Neural cell (in vitro differentiated cells): ENCODE measurements around the gene CCDC9B.

Source experiments
- EP300 ChIP-seq: fragments of 450-650 bp; conservative IDR thresholded peaks from 2 replicates; pipeline ENCODE4 v1.6.1; 2014; ENCODE audit warnings: antibody characterized with exemption, mild to moderate bottlenecking, moderate library complexity; ENCODE audit not compliant: poor library complexity, severe bottlenecking
- EZH2 ChIP-seq: fragments of 200-600, 300-800 bp; shearing (Covaris generic), sonication (generic); IDR thresholded peaks from 2 replicates; pipeline ENCODE4 v1.6.1; 2014; ENCODE audit warnings: antibody characterized with exemption, low read length, borderline replicate concordance, mild to moderate bottlenecking; ENCODE audit not compliant: insufficient read depth, poor library complexity, severe bottlenecking
- MXI1 ChIP-seq: fragments of 450-650 bp; conservative IDR thresholded peaks from 2 replicates; pipeline ENCODE4 v1.6.1; 2014; ENCODE audit warnings: antibody characterized with exemption, mild to moderate bottlenecking; ENCODE audit not compliant: poor library complexity, severe bottlenecking
- POLR2AphosphoS5 ChIP-seq: IDR thresholded peaks from 2 replicates; pipeline ENCODE4 v1.6.1; 2012
- RAD21 ChIP-seq: fragments of 450-650 bp; conservative IDR thresholded peaks from 2 replicates; pipeline ENCODE4 v1.6.1; 2014; ENCODE audit warnings: antibody characterized with exemption, mild to moderate bottlenecking, moderate library complexity
- REST ChIP-seq: IDR thresholded peaks from 2 replicates; pipeline ENCODE4 v1.6.1; 2012; ENCODE audit warnings: borderline replicate concordance
- SMC3 ChIP-seq: fragments of 450-650 bp; conservative IDR thresholded peaks from 2 replicates; pipeline ENCODE4 v1.6.1; 2014; ENCODE audit warnings: antibody characterized with exemption, mild to moderate bottlenecking, moderate library complexity; ENCODE audit not compliant: poor library complexity
- TAF1 ChIP-seq: IDR thresholded peaks from 2 replicates; pipeline ENCODE4 v1.6.1; 2012; ENCODE audit warnings: low read depth
- TF ChIP-seq, protein P1 (sequence below): fragments of 450-650 bp; IDR thresholded peaks from 2 replicates; pipeline ENCODE4 v1.5.1; 2014; ENCODE audit warnings: antibody characterized with exemption, mild to moderate bottlenecking, moderate library complexity; ENCODE audit not compliant: poor library complexity, severe bottlenecking

DNA sequence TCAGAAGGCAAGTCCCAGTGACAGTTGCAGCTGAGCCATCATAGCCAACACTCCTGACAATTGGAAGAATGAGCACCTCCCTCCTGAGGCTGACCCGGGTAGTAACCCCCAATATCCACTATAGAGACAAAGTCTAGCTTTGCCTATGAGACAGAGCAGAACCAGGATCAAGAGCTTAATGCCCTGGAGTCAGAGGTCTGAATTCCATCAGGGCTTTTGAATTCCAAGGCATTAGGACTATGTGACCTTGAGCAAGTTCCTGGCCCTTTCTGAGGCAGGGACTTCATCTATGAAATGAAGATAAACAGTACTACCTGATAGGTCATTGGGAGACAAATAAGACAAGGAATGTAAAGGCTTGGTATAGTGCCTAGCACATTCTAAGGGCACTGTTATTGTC, 20.3 kb downstream of the CCDC9B start:
- TF ChIP-seq, protein P1, sequence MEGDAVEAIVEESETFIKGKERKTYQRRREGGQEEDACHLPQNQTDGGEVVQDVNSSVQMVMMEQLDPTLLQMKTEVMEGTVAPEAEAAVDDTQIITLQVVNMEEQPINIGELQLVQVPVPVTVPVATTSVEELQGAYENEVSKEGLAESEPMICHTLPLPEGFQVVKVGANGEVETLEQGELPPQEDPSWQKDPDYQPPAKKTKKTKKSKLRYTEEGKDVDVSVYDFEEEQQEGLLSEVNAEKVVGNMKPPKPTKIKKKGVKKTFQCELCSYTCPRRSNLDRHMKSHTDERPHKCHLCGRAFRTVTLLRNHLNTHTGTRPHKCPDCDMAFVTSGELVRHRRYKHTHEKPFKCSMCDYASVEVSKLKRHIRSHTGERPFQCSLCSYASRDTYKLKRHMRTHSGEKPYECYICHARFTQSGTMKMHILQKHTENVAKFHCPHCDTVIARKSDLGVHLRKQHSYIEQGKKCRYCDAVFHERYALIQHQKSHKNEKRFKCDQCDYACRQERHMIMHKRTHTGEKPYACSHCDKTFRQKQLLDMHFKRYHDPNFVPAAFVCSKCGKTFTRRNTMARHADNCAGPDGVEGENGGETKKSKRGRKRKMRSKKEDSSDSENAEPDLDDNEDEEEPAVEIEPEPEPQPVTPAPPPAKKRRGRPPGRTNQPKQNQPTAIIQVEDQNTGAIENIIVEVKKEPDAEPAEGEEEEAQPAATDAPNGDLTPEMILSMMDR, result no peak
- no peak for TF ChIP-seq POLR2AphosphoS5
- no peak for TF ChIP-seq REST
- no peak for TF ChIP-seq RAD21
- no peak for TF ChIP-seq EZH2
- TF ChIP-seq TAF1, result no peak
- TF ChIP-seq MXI1, result no peak
- no peak for TF ChIP-seq SMC3
- no peak for TF ChIP-seq EP300
